HCT116 (cell line): ENCODE data around the gene THSD8. TPM values are rescaled to one million over a fixed set of nuclear protein-coding genes. Genes with fewer than 3 reads are reported as not detected.
A peak's percentile ranks its signal among the peaks of the same experiment; 100 is the strongest.

Experiments
- ATAC-seq: fragments of 200-7000 bp; cut with Tn5 transposase; 2 replicates; pipeline ENCODE4 v1.9.1; 2020; ENCODE audit warnings: mild to moderate bottlenecking, moderate library complexity
- BruUV-seq: library from RNA; stranded (reverse); fragments of 400-500 nt; replicated peaks from 2 replicates; lab custom pipeline; 2021; lab: Mats Ljungman, UMichigan
- CTCF ChIA-PET: fragments of 300-600 bp; sonication (Branson Sonifier 250); formaldehyde crosslinking; loops from one replicate; lab custom pipeline; 2021; ENCODE audit warnings: antibody characterized with exemption; lab: Charles Lee
- POLR2A ChIA-PET: fragments of 300-600, 350-600 bp; sonication (Branson Sonifier 250); formaldehyde crosslinking; loops from one replicate; lab custom pipeline; 2021; ENCODE audit warnings: antibody characterized with exemption; lab: Charles Lee
- RAD21 ChIA-PET, 2 experiments: fragments of 300-600 bp; sonication (Branson Sonifier 250); formaldehyde crosslinking; loops; one replicate each; lab custom pipeline; 2023; ENCODE audit warnings: low total read pairs in 2 of 2; ENCODE audit not compliant: uncharacterized antibody in 2 of 2, unreplicated experiment in 2 of 2, low non-redundant PET in 1 of 2; lab: Charles Lee
- DNase-seq: peaks from one replicate; pipeline ENCODE4 v3.0.0-alpha.2; 2010; ENCODE audit warnings: low read depth, low spot score
- H2AFZ ChIP-seq: fragments of 200-600 bp; shearing (Covaris generic), sonication (generic); 2 replicates; pipeline ENCODE4 v1.6.1; 2017; ENCODE audit warnings: low read depth, mixed run types, mixed read lengths, antibody characterized with exemption, low read length; ENCODE audit not compliant: poor library complexity, severe bottlenecking
- H3K27ac ChIP-seq: 2 replicates; pipeline ENCODE4 v1.5.1; 2012; ENCODE audit warnings: low read depth, low read length
- H3K27me3 ChIP-seq: fragments of 200-600 bp; sonication (generic); 2 replicates; pipeline ENCODE4 v1.6.1; 2016; ENCODE audit warnings: mixed run types, low read length, mixed read lengths; ENCODE audit not compliant: insufficient read depth
- H3K36me3 ChIP-seq, 2 experiments: fragments of 200-500 bp in 1 of 2; fragments of 200-600 bp in 1 of 2; sonication (Bioruptor generic) in 1 of 2; sonication (generic) in 1 of 2; 2 replicates each; pipeline versions ENCODE4 v1.5.1 to v1.6.1; 2014 to 2016; ENCODE audit warnings: low read length in 2 of 2, inconsistent platforms in 1 of 2, mixed read lengths in 1 of 2, mixed run types in 1 of 2; ENCODE audit not compliant: insufficient read depth in 2 of 2, control insufficient read depth in 1 of 2
- H3K4me1 ChIP-seq, 2 experiments: fragments of 200-600 bp in 1 of 2; sonication (generic) in 1 of 2; 2 replicates each; pipeline versions ENCODE4 v1.5.1 to v1.6.1; 2012 to 2017; ENCODE audit warnings: low read length in 2 of 2, inconsistent platforms in 1 of 2, mild to moderate bottlenecking in 1 of 2, mixed read lengths in 1 of 2, mixed run types in 1 of 2, moderate library complexity in 1 of 2; ENCODE audit not compliant: insufficient read depth in 2 of 2, control insufficient read depth in 1 of 2
- H3K4me2 ChIP-seq: fragments of 200-600 bp; sonication (generic); 2 replicates; pipeline ENCODE4 v1.6.1; 2017; ENCODE audit warnings: mixed run types, low read length, mixed read lengths
- H3K4me3 ChIP-seq, 2 experiments: fragments of 200-600 bp in 1 of 2; sonication (generic) in 1 of 2; replicated peaks in 1 of 2; 2 replicates each; pipeline ENCODE4 v1.5.1; 2011 to 2016; ENCODE audit warnings: low read length in 2 of 2, control low read depth in 1 of 2, low read depth in 1 of 2, mild to moderate bottlenecking in 1 of 2, mixed read lengths in 1 of 2, mixed run types in 1 of 2
- H3K79me2 ChIP-seq: fragments of 200-600 bp; sonication (generic); 2 replicates; pipeline ENCODE4 v1.6.1; 2017; ENCODE audit warnings: mild to moderate bottlenecking, mixed run types, low read length, moderate library complexity, mixed read lengths; ENCODE audit not compliant: insufficient read depth
- H3K9ac ChIP-seq: fragments of 200-600 bp; sonication (generic); 2 replicates; pipeline ENCODE4 v1.6.1; 2016; ENCODE audit warnings: low read length, mixed read lengths
- H3K9me2 ChIP-seq: fragments of 200-600 bp; sonication (generic), shearing (Covaris generic); 2 replicates; pipeline ENCODE4 v1.6.1; 2017; ENCODE audit warnings: mixed run types, mild to moderate bottlenecking, moderate library complexity; ENCODE audit not compliant: insufficient read depth
- H3K9me3 ChIP-seq, 2 experiments: fragments of 200-500 bp in 1 of 2; fragments of 200-600 bp in 1 of 2; sonication (Bioruptor generic) in 1 of 2; sonication (generic) in 1 of 2; 2 replicates each; pipeline ENCODE4 v1.6.1; 2014 to 2017; ENCODE audit warnings: low read length in 2 of 2, mixed read lengths in 2 of 2, inconsistent platforms in 1 of 2, low read depth in 1 of 2, mild to moderate bottlenecking in 1 of 2, mixed run types in 1 of 2, moderate library complexity in 1 of 2; ENCODE audit not compliant: control insufficient read depth in 1 of 2, insufficient read depth in 1 of 2
- H4K20me1 ChIP-seq: fragments of 200-600 bp; sonication (generic), shearing (Covaris generic); 2 replicates; pipeline ENCODE4 v1.6.1; 2017; ENCODE audit warnings: mixed run types, mild to moderate bottlenecking, moderate library complexity; ENCODE audit not compliant: insufficient read depth
- CEBPB ChIP-seq: IDR thresholded peaks from 2 replicates; pipeline ENCODE4 v1.6.1; 2012; ENCODE audit warnings: low read depth
- POLR2A ChIP-seq: IDR thresholded peaks from 2 replicates; pipeline ENCODE4 v1.7.0; 2011; ENCODE audit warnings: borderline replicate concordance; ENCODE audit not compliant: insufficient read depth, insufficient read length; ENCODE audit errors: extremely low read depth
- SIN3A ChIP-seq: IDR thresholded peaks from 2 replicates; pipeline ENCODE4 v1.6.1; 2012; ENCODE audit warnings: low read depth
- SRF ChIP-seq: IDR thresholded peaks from 2 replicates; pipeline ENCODE4 v1.6.1; 2012; ENCODE audit warnings: low read depth
- intact Hi-C: fragments of 100-400 bp; cut with micrococcal nuclease; formaldehyde crosslinking; loops from 2 replicates; pipeline ENCODE4 v1.10.0; 2022
- total RNA-seq: library from RNA; stranded (reverse); gene quantifications from one replicate; pipeline ENCODE4 v1.2.1, GENCODE V29; 2021; ENCODE audit not compliant: unreplicated experiment
- TF ChIP-seq, protein P1 (sequence below): IDR thresholded peaks from 2 replicates; pipeline ENCODE4 v1.6.1; 2012; ENCODE audit warnings: low read depth
- TF ChIP-seq, protein P2 (sequence below): IDR thresholded peaks from 2 replicates; pipeline ENCODE4 v1.6.1; 2012

THSD8 gene
- total RNA-seq, 1 experiment from 2014 or later = 33.3 TPM

DNA sequence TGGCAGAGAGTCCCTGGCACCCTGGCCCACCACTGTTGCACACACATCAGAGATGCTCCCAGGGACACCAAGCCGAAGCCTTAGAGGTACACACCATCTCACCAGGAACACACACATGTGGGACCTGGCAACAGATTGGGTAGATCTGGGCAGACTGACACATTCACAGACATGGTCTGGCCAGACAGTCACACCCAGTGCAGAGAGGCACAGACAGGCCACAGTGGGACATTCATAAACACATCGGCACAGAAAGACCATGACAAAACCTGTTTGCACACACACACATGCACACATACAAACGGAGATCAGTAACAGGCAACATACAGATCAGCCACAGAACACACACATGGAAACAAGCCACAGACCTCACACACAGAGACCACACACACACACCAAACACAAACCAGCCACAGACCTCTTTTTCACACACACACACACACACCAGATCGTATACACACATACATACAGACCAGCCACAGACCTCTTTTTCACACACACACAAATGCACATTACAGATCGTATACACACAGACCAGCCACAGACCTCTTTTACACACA is 16.9 kb upstream of the THSD8 start:
- no peak for DNase-seq
- Histone ChIP-seq H3K4me1 (peaks cover 74 to 85% of the 10 kb centered on the region in 2 experiments), H3K9me3 (no peaks in the 10 kb centered on the region), H2AFZ (no peak overlapping the region), H3K36me3 (no peaks in the 10 kb centered on the region), H4K20me1 (no peaks in the 10 kb centered on the region), H3K4me2 (peak overlapping the region; percentile 61), H3K79me2 (no peaks in the 10 kb centered on the region), H3K4me3 (no peak overlapping the region), H3K27me3 (no peaks in the 10 kb centered on the region), H3K9me2 (no peaks in the 10 kb centered on the region), H3K9ac (peak overlapping the region; percentile 14), H3K27ac (peak overlapping the region; percentile 89)
- ATAC-seq = no peak
- CTCF ChIA-PET = interaction anchor here (0.6 kb wide), 1 partner anchor 9 kb away, joined by 4 read pairs; no protein-coding TSS in a partner anchor
- RAD21 ChIA-PET = no interaction called here
- intact Hi-C loops = no loop called here
- BruUV-seq = no TSS peak
- POLR2A ChIA-PET = no interaction called here
- TF ChIP-seq, protein P1, sequence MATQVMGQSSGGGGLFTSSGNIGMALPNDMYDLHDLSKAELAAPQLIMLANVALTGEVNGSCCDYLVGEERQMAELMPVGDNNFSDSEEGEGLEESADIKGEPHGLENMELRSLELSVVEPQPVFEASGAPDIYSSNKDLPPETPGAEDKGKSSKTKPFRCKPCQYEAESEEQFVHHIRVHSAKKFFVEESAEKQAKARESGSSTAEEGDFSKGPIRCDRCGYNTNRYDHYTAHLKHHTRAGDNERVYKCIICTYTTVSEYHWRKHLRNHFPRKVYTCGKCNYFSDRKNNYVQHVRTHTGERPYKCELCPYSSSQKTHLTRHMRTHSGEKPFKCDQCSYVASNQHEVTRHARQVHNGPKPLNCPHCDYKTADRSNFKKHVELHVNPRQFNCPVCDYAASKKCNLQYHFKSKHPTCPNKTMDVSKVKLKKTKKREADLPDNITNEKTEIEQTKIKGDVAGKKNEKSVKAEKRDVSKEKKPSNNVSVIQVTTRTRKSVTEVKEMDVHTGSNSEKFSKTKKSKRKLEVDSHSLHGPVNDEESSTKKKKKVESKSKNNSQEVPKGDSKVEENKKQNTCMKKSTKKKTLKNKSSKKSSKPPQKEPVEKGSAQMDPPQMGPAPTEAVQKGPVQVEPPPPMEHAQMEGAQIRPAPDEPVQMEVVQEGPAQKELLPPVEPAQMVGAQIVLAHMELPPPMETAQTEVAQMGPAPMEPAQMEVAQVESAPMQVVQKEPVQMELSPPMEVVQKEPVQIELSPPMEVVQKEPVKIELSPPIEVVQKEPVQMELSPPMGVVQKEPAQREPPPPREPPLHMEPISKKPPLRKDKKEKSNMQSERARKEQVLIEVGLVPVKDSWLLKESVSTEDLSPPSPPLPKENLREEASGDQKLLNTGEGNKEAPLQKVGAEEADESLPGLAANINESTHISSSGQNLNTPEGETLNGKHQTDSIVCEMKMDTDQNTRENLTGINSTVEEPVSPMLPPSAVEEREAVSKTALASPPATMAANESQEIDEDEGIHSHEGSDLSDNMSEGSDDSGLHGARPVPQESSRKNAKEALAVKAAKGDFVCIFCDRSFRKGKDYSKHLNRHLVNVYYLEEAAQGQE = no peak
- TF ChIP-seq, protein P2, sequence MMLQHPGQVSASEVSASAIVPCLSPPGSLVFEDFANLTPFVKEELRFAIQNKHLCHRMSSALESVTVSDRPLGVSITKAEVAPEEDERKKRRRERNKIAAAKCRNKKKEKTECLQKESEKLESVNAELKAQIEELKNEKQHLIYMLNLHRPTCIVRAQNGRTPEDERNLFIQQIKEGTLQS = no peak
- no peak for TF ChIP-seq POLR2A
- no peak for TF ChIP-seq SIN3A
- no peak for TF ChIP-seq SRF
- no peak for TF ChIP-seq CEBPB
